GM19455 (cell line): ENCODE data around the gene ITGB1.
"Not testable (repeated sequence)": the region's sequence is repeated elsewhere in the genome, so short reads cannot be mapped to it uniquely, and the experiment has no call there.

Source experiments
- ATAC-seq: cut with Tn5 transposase; IDR thresholded peaks from one replicate; pipeline ENCODE4 v1.9.1; 2021; ENCODE audit not compliant: unreplicated experiment

The ITGB1 gene

GRCh38 chr10:32938554-32939061, 19.4 kb downstream of the ITGB1 start:
- ATAC-seq: no peak

- no peak for ATAC-seq
Observed at GRCh38 chr10:32937911-32938424, 20.1 kb downstream of the ITGB1 start.

DNA sequence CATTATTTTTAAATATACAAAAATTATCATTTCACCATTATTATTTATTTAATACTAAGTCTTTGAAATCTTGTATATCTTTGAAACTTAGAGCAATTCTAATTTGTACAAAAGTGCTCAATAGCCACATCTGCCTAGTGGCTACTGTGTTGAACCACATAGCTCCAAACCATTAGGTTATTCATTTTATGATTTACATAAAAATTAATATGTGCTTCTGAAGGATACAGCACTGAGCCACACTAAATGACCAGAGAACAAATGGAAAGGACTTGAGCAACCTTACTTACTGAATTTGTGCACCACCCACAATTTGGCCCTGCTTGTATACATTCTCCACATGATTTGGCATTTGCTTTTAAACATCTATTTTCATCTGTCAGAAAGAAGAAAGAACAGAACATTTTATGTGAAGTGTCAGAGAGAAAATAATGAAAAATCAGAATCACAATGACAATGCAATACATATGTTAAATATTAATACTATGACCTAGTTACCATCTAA, 25.8 kb downstream of the ITGB1 start:
- no peak for ATAC-seq

DNA sequence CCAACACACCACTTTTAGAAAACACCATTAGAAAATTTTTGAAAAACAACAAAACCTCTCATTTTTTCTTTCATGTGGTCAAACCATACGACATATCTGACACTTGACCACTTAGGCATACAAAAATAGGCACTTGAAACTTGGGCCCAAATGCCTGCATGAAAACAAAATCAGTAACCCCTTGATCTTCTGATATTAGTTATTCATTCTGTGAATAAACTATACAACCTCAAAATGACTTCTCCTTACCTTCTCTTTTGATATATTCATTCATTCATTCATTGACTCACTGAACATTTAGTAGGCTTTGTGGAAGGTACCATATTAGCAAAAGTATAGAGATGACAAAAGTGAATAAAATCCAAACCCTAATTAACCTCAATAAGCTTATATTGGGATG, 26.4 kb downstream of the ITGB1 start:
- ATAC-seq: no peak

GRCh38 chr10:32930036-32930435, 28.0 kb downstream of the ITGB1 start:
- ATAC-seq: no peak

DNA sequence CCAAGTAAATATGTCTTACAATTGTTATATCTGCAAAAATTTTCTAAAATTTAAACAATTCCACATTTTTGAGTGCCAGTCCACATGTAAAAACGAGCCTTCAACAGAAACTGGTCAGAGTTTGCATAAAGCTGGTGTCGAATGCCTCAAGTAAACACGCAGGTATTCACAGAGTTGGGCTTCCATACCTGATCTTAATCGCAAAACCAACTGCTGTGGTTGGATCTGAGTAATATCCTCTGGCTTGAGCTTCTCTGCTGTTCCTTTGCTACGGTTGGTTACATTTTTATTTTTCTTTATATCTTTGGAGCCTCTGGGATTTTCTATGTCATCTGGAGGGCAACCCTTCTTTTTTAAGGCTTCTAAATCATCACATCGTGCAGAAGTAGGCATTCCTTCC, 28.4 kb downstream of the ITGB1 start:
- no peak for ATAC-seq

GRCh38 chr10:32927750-32928149, 30.3 kb downstream of the ITGB1 start:
- ATAC-seq: no peak

- no peak for ATAC-seq
Observed at GRCh38 chr10:32923849-32924248, 34.2 kb downstream of the ITGB1 start.

GRCh38 chr10:32923134-32923533, 34.9 kb downstream of the ITGB1 start:
- ATAC-seq: no peak

DNA sequence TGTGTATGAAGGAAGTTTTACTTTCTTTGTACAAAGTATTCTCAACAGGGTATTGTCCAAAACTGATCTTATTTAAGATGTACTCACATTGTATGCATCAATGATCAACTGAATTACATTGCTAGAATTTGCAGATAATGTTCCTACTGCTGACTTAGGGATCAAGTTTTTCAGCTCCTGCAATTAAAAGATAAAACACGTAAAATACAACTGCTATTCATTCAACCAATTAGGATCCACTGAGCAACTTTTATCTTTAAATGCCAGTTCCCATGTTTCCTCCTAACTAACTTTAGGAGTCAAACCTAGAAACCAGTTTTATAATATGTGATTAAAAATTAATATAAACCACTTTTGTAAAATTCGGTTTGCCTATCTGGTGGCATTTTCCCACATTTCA, 35.9 kb downstream of the ITGB1 start:
- no peak for ATAC-seq

- ATAC-seq: not testable (repeated sequence)
Observed at GRCh38 chr10:32917817-32918216, 40.2 kb downstream of the ITGB1 start.

GRCh38 chr10:32911285-32912016, 46.6 kb downstream of the ITGB1 start:
- no peak for ATAC-seq

- not testable (repeated sequence) for ATAC-seq
Observed at GRCh38 chr10:32909970-32910369, 48.1 kb downstream of the ITGB1 start.

DNA sequence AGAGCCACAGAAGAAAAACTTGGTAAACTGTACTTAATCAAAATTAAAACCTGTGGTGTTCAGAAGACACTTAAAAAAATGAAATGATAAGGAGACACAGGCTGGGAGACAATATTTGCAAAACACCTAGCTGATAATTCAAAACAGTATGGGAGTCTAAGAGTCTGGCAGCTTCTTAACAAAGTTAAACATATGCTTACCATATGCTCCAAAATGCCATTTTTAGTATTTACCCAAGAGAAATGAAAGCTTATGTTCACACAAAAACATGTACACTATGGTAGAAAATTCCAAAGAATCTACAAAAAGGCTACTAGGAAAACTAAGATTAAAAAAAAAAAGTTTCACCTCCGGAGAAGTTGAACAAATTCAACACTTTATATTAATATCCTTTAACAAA, 48.6 kb downstream of the ITGB1 start:
- ATAC-seq: no peak

GRCh38 chr10:32906595-32906994, 51.4 kb downstream of the ITGB1 start:
- ATAC-seq: no peak

DNA sequence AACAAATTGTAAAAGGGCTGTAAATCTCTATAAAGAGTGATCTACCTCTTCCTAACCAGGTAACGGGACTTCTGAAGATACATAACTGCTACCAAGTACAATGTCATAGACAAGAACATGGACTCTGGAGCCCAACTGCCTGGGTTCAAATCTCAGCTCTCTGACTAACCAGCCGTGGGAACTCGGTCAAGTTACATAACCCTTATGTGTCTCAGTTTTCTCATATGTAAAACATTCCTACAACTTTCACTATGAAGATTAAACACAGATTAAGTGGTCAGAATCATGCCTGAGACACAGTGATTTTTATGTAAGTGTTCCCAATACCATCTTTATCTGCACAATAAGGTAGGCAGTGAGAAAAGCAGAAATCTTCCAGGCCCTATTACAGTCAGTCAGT, 52.6 kb downstream of the ITGB1 start:
- ATAC-seq: no peak

- ATAC-seq: no peak
Observed at GRCh38 chr10:32901815-32902214, 56.2 kb downstream of the ITGB1 start.

DNA sequence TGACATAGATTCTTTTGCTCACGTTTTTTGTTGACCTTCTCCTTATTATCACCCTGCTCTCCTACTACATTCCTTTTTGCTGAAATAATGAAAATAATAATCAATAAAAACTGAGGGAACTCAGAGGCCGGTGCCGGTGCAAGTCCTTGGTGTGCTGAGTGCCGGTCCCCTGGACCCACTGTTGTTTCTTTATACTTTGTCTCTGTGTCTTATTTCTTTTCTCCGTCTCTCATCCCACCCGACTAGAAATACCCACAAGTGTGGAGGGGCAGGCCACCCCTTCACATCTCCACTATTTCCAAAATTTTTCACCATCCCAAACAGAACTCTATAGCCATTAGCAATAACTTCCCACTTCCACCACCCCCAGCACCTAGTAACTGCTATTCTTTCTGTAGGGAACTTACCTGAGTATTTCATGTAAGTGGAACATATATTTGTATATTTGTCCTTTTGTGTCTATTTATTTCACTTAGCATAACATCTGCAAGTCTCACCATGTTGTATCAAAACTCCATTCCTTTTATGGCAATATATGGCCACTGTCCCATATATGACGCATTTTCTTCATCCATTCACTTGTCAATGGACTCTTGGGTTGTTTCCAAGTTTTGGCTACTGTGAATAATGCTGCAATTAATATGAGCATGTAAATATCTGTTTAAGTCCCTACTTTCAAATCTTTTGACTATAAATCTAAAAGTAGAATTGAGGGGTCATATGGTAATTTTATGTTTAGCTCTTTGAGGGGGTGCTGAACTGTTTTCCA, 62.6 kb downstream of the ITGB1 start:
- not testable (repeated sequence) for ATAC-seq

DNA sequence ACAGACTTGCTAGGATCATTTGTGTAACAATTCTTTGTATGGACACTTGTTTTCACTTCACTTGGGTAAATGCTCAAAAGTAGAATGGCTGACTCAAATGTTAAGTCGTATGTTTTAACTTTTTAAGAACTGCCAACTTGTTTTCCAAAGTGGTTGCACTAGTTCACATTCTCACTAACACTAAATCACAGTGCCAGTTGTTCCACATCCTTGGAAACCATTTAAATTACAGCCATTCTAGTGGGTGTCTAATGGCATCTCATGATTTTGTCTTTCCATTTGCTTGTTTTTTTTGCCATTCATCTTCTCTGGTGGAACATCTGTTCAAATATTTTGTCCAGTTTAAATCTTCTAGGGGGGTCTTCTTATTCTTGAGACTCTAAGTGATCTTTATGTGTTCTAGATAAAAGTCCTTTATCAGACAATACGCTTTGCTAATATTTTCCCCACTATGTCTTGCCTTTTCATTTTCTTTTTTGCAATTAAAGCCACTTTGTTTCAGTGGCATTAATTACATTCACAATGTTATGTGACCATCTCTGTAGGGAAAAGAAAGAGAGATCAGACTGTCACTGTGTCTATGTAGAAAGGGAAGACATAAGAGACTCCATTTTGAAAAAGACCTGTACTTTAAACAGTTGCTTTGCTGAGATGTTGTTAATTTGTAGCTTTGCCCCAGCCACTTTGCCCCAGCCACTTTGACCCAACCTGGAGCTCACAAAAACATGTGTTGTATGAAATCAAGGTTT, 63.9 kb downstream of the ITGB1 start:
- no peak for ATAC-seq

GRCh38 chr10:32893434-32893833, 64.6 kb downstream of the ITGB1 start:
- ATAC-seq: no peak

GRCh38 chr10:32891261-32891660, 66.8 kb downstream of the ITGB1 start:
- ATAC-seq: no peak
